GM23338 (cell line): Measurements from ENCODE around the gene GRK7. TPM values are rescaled to one million over a fixed set of nuclear protein-coding genes. Genes with fewer than 3 reads are reported as not detected.
A peak's percentile ranks its signal among the peaks of the same experiment; 100 is the strongest.

ENCODE experiments used
- ATAC-seq: fragments of 200-7000 bp; cut with Tn5 transposase; 3 replicates; pipeline ENCODE4 v1.9.1; 2020
- DNase-seq: peaks from one replicate; pipeline ENCODE4 v3.0.0-alpha.2; 2015; ENCODE audit warnings: low spot score
- H2AFZ ChIP-seq: fragments of 200-600 bp; sonication (generic); 2 replicates; pipeline ENCODE4 v1.8.0; 2016; ENCODE audit warnings: antibody characterized with exemption, mild to moderate bottlenecking, moderate library complexity
- H3F3A ChIP-seq: fragments of 200-600 bp; sonication (generic); replicated peaks from 2 replicates; pipeline ENCODE4 v1.8.0; 2017; ENCODE audit warnings: antibody characterized with exemption, mixed run types, low read depth
- H3K27ac ChIP-seq: fragments of 200-600 bp; sonication (generic); 2 replicates; pipeline ENCODE4 v1.6.1; 2016; ENCODE audit warnings: low read depth
- H3K27me3 ChIP-seq: fragments of 200-600 bp; sonication (generic); 2 replicates; pipeline ENCODE4 v1.8.0; 2016; ENCODE audit warnings: mild to moderate bottlenecking, mixed run types, moderate library complexity; ENCODE audit not compliant: insufficient read depth
- H3K36me3 ChIP-seq: fragments of 200-600 bp; sonication (generic); 2 replicates; pipeline ENCODE4 v1.8.0; 2016; ENCODE audit warnings: mild to moderate bottlenecking; ENCODE audit not compliant: insufficient read depth
- H3K4me1 ChIP-seq: fragments of 200-600 bp; sonication (generic); 2 replicates; pipeline ENCODE4 v1.8.0; 2016; ENCODE audit warnings: mild to moderate bottlenecking, moderate library complexity; ENCODE audit not compliant: insufficient read depth
- H3K4me2 ChIP-seq: fragments of 200-600 bp; sonication (generic); 2 replicates; pipeline ENCODE4 v1.7.1; 2017; ENCODE audit warnings: mixed run types
- H3K4me3 ChIP-seq: fragments of 200-600 bp; sonication (generic); 2 replicates; pipeline ENCODE4 v1.6.1; 2016; ENCODE audit warnings: mixed run types
- H3K79me2 ChIP-seq: fragments of 200-600 bp; sonication (generic); replicated peaks from 2 replicates; pipeline ENCODE4 v1.8.0; 2017; ENCODE audit warnings: mild to moderate bottlenecking; ENCODE audit not compliant: insufficient read depth
- H3K9me2 ChIP-seq: fragments of 200-600 bp; sonication (generic); 2 replicates; pipeline ENCODE4 v1.8.0; 2017; ENCODE audit not compliant: insufficient read depth
- H4K20me1 ChIP-seq: fragments of 200-600 bp; sonication (generic); replicated peaks from 2 replicates; pipeline ENCODE4 v1.8.0; 2017; ENCODE audit warnings: mild to moderate bottlenecking; ENCODE audit not compliant: insufficient read depth
- H3K27ac Mint-ChIP-seq: 2 replicates; pipeline ENCODE4 v1.8.0; 2020; ENCODE audit warnings: inconsistent platforms, mild to moderate bottlenecking, moderate library complexity, mixed read lengths
- H3K27me3 Mint-ChIP-seq: 3 replicates; pipeline ENCODE4 v1.8.0; 2022; ENCODE audit warnings: low read depth, mild to moderate bottlenecking, moderate library complexity, mixed read lengths, inconsistent platforms; ENCODE audit not compliant: insufficient read depth, poor library complexity
- H3K36me3 Mint-ChIP-seq: 3 replicates; pipeline ENCODE4 v1.8.0; 2021; ENCODE audit warnings: low read depth, mild to moderate bottlenecking, inconsistent platforms, moderate library complexity, mixed read lengths
- H3K4me1 Mint-ChIP-seq: 3 replicates; pipeline ENCODE4 v1.8.0; 2020; ENCODE audit warnings: mild to moderate bottlenecking, inconsistent platforms, mixed read lengths
- H3K4me3 Mint-ChIP-seq: 3 replicates; pipeline ENCODE4 v1.8.0; 2021; ENCODE audit warnings: moderate library complexity, mild to moderate bottlenecking, inconsistent platforms, mixed read lengths
- H3K9me3 Mint-ChIP-seq: 3 replicates; pipeline ENCODE4 v1.8.0; 2020; ENCODE audit warnings: moderate library complexity, mild to moderate bottlenecking, inconsistent platforms, mixed read lengths
- CREB1 ChIP-seq: fragments of 250-450 bp; sonication (Bioruptor Pico); IDR thresholded peaks from 2 replicates; pipeline ENCODE4 v1.5.0; 2020; ENCODE audit warnings: low read depth, mild to moderate bottlenecking, moderate library complexity
- CTCF ChIP-seq, 2 experiments: fragments of 200-600 bp in 1 of 2; sonication (generic) in 1 of 2; conservative IDR thresholded peaks; 2 replicates each; pipeline versions ENCODE4 v1.5.1 to v1.6.1; 2016 to 2017; ENCODE audit warnings: antibody characterized with exemption in 2 of 2, low read depth in 2 of 2, mild to moderate bottlenecking in 2 of 2, moderate library complexity in 1 of 2
- ETS1 ChIP-seq: IDR thresholded peaks from 2 replicates; pipeline ENCODE4 v1.6.1; 2016; ENCODE audit warnings: antibody characterized with exemption
- EZH2 ChIP-seq: fragments of 200-600 bp; sonication (generic); IDR thresholded peaks from one replicate; pipeline ENCODE4 v1.8.0; 2017; ENCODE audit warnings: antibody characterized with exemption, mild to moderate bottlenecking, low read depth; ENCODE audit not compliant: unreplicated experiment
- EZH2phosphoT487 ChIP-seq: fragments of 200-600 bp; sonication (generic); IDR thresholded peaks from one replicate; pipeline ENCODE4 v1.8.1; 2018; ENCODE audit warnings: antibody characterized with exemption; ENCODE audit not compliant: unreplicated experiment
- JUNB ChIP-seq: IDR thresholded peaks from one replicate; pipeline ENCODE4 v1.6.1; 2016; ENCODE audit warnings: antibody characterized with exemption; ENCODE audit not compliant: unreplicated experiment
- NANOG ChIP-seq: IDR thresholded peaks from 2 replicates; pipeline ENCODE4 v1.6.1; 2016; ENCODE audit warnings: antibody characterized with exemption, borderline replicate concordance
- POLR2AphosphoS5 ChIP-seq: IDR thresholded peaks from 2 replicates; pipeline ENCODE4 v1.6.1; 2016; ENCODE audit warnings: antibody characterized with exemption, low read depth
- STAT1 ChIP-seq: IDR thresholded peaks from one replicate; pipeline ENCODE4 v1.6.1; 2016; ENCODE audit warnings: antibody characterized with exemption; ENCODE audit not compliant: unreplicated experiment
- ZNF114 ChIP-seq: fragments of 250-450 bp; sonication (Bioruptor Pico); IDR thresholded peaks from 2 replicates; pipeline ENCODE4 v1.5.0; 2020; ENCODE audit warnings: mild to moderate bottlenecking, moderate library complexity
- ZNF331 ChIP-seq: fragments of 250-450 bp; sonication (Bioruptor Pico); IDR thresholded peaks from 2 replicates; pipeline ENCODE4 v1.5.0; 2020; ENCODE audit warnings: low read depth, mild to moderate bottlenecking, moderate library complexity
- polyA plus RNA-seq: library from polyadenylated mRNA; unstranded; fragments of >200 nt; fragmentation: Nextera tagmentation; extraction: Ambion mirVana; gene quantifications from 2 replicates; pipeline ENCODE4 v1.2.1, GENCODE V29; 2016
- total RNA-seq: library from RNA; depleted of rRNA; stranded (reverse); fragments of >200 nt; shearing (Covaris generic); gene quantifications from 2 replicates; pipeline ENCODE4 v1.2.3, GENCODE V29; 2014
- TF ChIP-seq, protein P1 (sequence below): IDR thresholded peaks from one replicate; pipeline ENCODE4 v1.6.1; 2018; ENCODE audit warnings: antibody characterized with exemption; ENCODE audit not compliant: unreplicated experiment
- TF ChIP-seq, protein P2 (sequence below): fragments of 250-450 bp; sonication (Bioruptor Pico); IDR thresholded peaks from 2 replicates; pipeline ENCODE4 v1.5.0; 2020; ENCODE audit warnings: mild to moderate bottlenecking, moderate library complexity

Gene GRK7
- total and polyA plus RNA-seq, 2 experiments from 2014 or later, result not detected

- no peak overlapping the region for H3K4me3 Mint-ChIP-seq
These were observed 41.8 kb downstream of the GRK7 start for GRCh38 chr3:141804778-141805639.

More at GRCh38 chr3:141804778-141805639, 41.8 kb downstream of the GRK7 start:
- Mint-ChIP-seq H3K4me1 (no peaks in the 10 kb centered on the region), H3K9me3 (peaks cover 7% of the 10 kb centered on the region), H3K27me3 (peaks cover under 1% of the 10 kb centered on the region), H3K27ac (no peak overlapping the region), H3K36me3 (peaks cover 2% of the 10 kb centered on the region; the same call in 1 of the 3 replicates)
- Histone ChIP-seq H3K4me1 (no peaks in the 10 kb centered on the region), H3K9me2 (no peaks in the 10 kb centered on the region), H3K27me3 (no peaks in the 10 kb centered on the region), H3K4me3 (no peak overlapping the region), H4K20me1 (no peaks in the 10 kb centered on the region), H3F3A (no peaks in the 10 kb centered on the region), H3K36me3 (no peaks in the 10 kb centered on the region; the same call in 1 of the 2 replicates), H2AFZ (peak overlapping the region; percentile 52; the same call in 1 of the 2 replicates), H3K79me2 (no peaks in the 10 kb centered on the region), H3K27ac (no peak overlapping the region), H3K4me2 (no peak overlapping the region)
- TF ChIP-seq NANOG (no peak), ETS1 (no peak), EZH2 (no peak), STAT1 (no peak), CTCF (conservative IDR thresholded peaks at IDR 0.05; ENCODE audit: low read depth in 2 of 2) (no peak), CREB1 (no peak), POLR2AphosphoS5 (no peak), ZNF331 (CRISPR knock-in tag) (no peak), ZNF114 (no peak), JUNB (no peak), EZH2phosphoT487 (no peak)
- TF ChIP-seq, protein P1, sequence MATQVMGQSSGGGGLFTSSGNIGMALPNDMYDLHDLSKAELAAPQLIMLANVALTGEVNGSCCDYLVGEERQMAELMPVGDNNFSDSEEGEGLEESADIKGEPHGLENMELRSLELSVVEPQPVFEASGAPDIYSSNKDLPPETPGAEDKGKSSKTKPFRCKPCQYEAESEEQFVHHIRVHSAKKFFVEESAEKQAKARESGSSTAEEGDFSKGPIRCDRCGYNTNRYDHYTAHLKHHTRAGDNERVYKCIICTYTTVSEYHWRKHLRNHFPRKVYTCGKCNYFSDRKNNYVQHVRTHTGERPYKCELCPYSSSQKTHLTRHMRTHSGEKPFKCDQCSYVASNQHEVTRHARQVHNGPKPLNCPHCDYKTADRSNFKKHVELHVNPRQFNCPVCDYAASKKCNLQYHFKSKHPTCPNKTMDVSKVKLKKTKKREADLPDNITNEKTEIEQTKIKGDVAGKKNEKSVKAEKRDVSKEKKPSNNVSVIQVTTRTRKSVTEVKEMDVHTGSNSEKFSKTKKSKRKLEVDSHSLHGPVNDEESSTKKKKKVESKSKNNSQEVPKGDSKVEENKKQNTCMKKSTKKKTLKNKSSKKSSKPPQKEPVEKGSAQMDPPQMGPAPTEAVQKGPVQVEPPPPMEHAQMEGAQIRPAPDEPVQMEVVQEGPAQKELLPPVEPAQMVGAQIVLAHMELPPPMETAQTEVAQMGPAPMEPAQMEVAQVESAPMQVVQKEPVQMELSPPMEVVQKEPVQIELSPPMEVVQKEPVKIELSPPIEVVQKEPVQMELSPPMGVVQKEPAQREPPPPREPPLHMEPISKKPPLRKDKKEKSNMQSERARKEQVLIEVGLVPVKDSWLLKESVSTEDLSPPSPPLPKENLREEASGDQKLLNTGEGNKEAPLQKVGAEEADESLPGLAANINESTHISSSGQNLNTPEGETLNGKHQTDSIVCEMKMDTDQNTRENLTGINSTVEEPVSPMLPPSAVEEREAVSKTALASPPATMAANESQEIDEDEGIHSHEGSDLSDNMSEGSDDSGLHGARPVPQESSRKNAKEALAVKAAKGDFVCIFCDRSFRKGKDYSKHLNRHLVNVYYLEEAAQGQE, result no peak
- TF ChIP-seq, protein P2, sequence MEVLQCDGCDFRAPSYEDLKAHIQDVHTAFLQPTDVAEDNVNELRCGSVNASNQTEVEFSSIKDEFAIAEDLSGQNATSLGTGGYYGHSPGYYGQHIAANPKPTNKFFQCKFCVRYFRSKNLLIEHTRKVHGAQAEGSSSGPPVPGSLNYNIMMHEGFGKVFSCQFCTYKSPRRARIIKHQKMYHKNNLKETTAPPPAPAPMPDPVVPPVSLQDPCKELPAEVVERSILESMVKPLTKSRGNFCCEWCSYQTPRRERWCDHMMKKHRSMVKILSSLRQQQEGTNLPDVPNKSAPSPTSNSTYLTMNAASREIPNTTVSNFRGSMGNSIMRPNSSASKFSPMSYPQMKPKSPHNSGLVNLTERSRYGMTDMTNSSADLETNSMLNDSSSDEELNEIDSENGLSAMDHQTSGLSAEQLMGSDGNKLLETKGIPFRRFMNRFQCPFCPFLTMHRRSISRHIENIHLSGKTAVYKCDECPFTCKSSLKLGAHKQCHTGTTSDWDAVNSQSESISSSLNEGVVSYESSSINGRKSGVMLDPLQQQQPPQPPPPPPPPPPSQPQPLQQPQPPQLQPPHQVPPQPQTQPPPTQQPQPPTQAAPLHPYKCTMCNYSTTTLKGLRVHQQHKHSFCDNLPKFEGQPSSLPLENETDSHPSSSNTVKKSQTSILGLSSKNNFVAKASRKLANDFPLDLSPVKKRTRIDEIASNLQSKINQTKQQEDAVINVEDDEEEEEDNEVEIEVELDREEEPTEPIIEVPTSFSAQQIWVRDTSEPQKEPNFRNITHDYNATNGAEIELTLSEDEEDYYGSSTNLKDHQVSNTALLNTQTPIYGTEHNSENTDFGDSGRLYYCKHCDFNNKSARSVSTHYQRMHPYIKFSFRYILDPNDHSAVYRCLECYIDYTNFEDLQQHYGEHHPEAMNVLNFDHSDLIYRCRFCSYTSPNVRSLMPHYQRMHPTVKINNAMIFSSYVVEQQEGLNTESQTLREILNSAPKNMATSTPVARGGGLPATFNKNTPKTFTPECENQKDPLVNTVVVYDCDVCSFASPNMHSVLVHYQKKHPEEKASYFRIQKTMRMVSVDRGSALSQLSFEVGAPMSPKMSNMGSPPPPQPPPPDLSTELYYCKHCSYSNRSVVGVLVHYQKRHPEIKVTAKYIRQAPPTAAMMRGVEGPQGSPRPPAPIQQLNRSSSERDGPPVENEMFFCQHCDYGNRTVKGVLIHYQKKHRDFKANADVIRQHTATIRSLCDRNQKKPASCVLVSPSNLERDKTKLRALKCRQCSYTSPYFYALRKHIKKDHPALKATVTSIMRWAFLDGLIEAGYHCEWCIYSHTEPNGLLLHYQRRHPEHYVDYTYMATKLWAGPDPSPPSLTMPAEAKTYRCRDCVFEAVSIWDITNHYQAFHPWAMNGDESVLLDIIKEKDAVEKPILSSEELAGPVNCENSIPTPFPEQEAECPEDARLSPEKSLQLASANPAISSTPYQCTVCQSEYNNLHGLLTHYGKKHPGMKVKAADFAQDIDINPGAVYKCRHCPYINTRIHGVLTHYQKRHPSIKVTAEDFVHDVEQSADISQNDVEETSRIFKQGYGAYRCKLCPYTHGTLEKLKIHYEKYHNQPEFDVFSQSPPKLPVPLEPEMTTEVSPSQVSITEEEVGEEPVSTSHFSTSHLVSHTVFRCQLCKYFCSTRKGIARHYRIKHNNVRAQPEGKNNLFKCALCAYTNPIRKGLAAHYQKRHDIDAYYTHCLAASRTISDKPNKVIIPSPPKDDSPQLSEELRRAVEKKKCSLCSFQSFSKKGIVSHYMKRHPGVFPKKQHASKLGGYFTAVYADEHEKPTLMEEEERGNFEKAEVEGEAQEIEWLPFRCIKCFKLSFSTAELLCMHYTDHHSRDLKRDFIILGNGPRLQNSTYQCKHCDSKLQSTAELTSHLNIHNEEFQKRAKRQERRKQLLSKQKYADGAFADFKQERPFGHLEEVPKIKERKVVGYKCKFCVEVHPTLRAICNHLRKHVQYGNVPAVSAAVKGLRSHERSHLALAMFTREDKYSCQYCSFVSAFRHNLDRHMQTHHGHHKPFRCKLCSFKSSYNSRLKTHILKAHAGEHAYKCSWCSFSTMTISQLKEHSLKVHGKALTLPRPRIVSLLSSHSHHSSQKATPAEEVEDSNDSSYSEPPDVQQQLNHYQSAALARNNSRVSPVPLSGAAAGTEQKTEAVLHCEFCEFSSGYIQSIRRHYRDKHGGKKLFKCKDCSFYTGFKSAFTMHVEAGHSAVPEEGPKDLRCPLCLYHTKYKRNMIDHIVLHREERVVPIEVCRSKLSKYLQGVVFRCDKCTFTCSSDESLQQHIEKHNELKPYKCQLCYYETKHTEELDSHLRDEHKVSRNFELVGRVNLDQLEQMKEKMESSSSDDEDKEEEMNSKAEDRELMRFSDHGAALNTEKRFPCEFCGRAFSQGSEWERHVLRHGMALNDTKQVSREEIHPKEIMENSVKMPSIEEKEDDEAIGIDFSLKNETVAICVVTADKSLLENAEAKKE (CRISPR knock-in tag), result no peak
- ATAC-seq (no peak), DNase-seq (no peak)
